SK-N-SH (cell line): ENCODE data around the gene BCAR1. TPM values are rescaled to one million over a fixed set of nuclear protein-coding genes. Genes with fewer than 3 reads are reported as not detected.
A peak's percentile ranks its signal among the peaks of the same experiment; 100 is the strongest.

Source experiments
- CTCF ChIA-PET: fragments of 300-600, 350-600 bp; formaldehyde crosslinking; extraction: SDS; loops from one replicate; lab custom pipeline; 2021; lab: Yijun Ruan, JAX
- POLR2A ChIA-PET: fragments of 350-600 bp; sonication (Branson Sonifier 250); formaldehyde crosslinking; extraction: SDS; loops from one replicate; lab custom pipeline; 2020; ENCODE audit warnings: antibody characterized with exemption, inconsistent platforms; lab: Yijun Ruan, JAX
- DNase-seq: peaks from one replicate; pipeline ENCODE4 v3.0.0; 2012
- H2AFZ ChIP-seq: fragments of 200-600 bp; sonication (generic); 2 replicates; pipeline ENCODE4 v1.8.1; 2016; ENCODE audit warnings: antibody characterized with exemption, mild to moderate bottlenecking, low read depth
- H3F3A ChIP-seq: fragments of 200-600 bp; sonication (generic); replicated peaks from 2 replicates; pipeline ENCODE3; 2016; ENCODE audit warnings: antibody characterized with exemption, mild to moderate bottlenecking; ENCODE audit not compliant: insufficient read depth
- H3K27ac ChIP-seq, 2 experiments: fragments of 200-500 bp in 1 of 2; fragments of 200-600 bp in 1 of 2; sonication (Bioruptor generic) in 1 of 2; sonication (generic), shearing (Covaris generic) in 1 of 2; 2 replicates each; pipeline versions ENCODE4 v1.5.1 to v1.6.1; 2014 to 2016; ENCODE audit warnings: low read depth in 2 of 2, inconsistent platforms in 1 of 2, low read length in 1 of 2, mild to moderate bottlenecking in 1 of 2, mixed read lengths in 1 of 2
- H3K27me3 ChIP-seq: fragments of 200-600 bp; sonication (generic), shearing (Covaris generic); 2 replicates; pipeline ENCODE4 v1.6.1; 2016; ENCODE audit warnings: mixed run types; ENCODE audit not compliant: insufficient read depth
- H3K36me3 ChIP-seq, 2 experiments: fragments of 200-500 bp in 1 of 2; fragments of 200-600 bp in 1 of 2; sonication (Bioruptor generic) in 1 of 2; sonication (generic) in 1 of 2; replicated peaks in 1 of 2; 2 replicates each; pipeline versions ENCODE3 to v1.5.1; 2014 to 2016; ENCODE audit warnings: low read length in 1 of 2, mild to moderate bottlenecking in 1 of 2; ENCODE audit not compliant: insufficient read depth in 2 of 2, control insufficient read depth in 1 of 2
- H3K4me1 ChIP-seq, 2 experiments: fragments of 200-500 bp in 1 of 2; fragments of 200-600 bp in 1 of 2; sonication (Bioruptor generic) in 1 of 2; sonication (generic), shearing (Covaris generic) in 1 of 2; 2 replicates each; pipeline versions ENCODE4 v1.5.1 to v1.6.1; 2014 to 2016; ENCODE audit warnings: low read depth in 1 of 2, low read length in 1 of 2, mixed run types in 1 of 2; ENCODE audit not compliant: insufficient read depth in 2 of 2, control insufficient read depth in 1 of 2
- H3K4me2 ChIP-seq: fragments of 200-600 bp; sonication (generic), shearing (Covaris generic); 2 replicates; pipeline ENCODE4 v1.6.1; 2017; ENCODE audit warnings: mixed run types
- H3K4me3 ChIP-seq, 2 experiments: fragments of 200-500 bp in 1 of 2; fragments of 200-600 bp in 1 of 2; sonication (Bioruptor generic) in 1 of 2; sonication (generic), shearing (Covaris generic) in 1 of 2; 2 replicates each; pipeline versions ENCODE4 v1.5.1 to v1.8.1; 2014 to 2016; ENCODE audit warnings: low read depth in 2 of 2, inconsistent platforms in 1 of 2, low read length in 1 of 2, mild to moderate bottlenecking in 1 of 2, mixed read lengths in 1 of 2, moderate library complexity in 1 of 2
- H3K79me2 ChIP-seq: fragments of 200-600 bp; sonication (generic); 2 replicates; pipeline ENCODE4 v1.8.1; 2017; ENCODE audit warnings: mild to moderate bottlenecking; ENCODE audit not compliant: insufficient read depth
- H3K9ac ChIP-seq: fragments of 200-600 bp; sonication (generic); 2 replicates; pipeline ENCODE4 v1.6.1; 2017; ENCODE audit warnings: mixed run types
- H3K9me2 ChIP-seq: fragments of 200-600 bp; sonication (generic); 2 replicates; pipeline ENCODE4 v1.6.1; 2017; ENCODE audit warnings: mixed run types
- H3K9me3 ChIP-seq: fragments of 200-600 bp; sonication (generic); 2 replicates; pipeline ENCODE4 v1.6.1; 2017; ENCODE audit warnings: mixed run types, mild to moderate bottlenecking, moderate library complexity
- H4K20me1 ChIP-seq: fragments of 200-600 bp; sonication (generic); 2 replicates; pipeline ENCODE4 v1.6.1; 2017; ENCODE audit warnings: mild to moderate bottlenecking, mixed run types; ENCODE audit not compliant: insufficient read depth
- CHD2 ChIP-seq: fragments of 150-350 bp; IDR thresholded peaks from 2 replicates; pipeline ENCODE4 v1.6.1; 2018; ENCODE audit warnings: low read length; ENCODE audit not compliant: partially characterized antibody
- ELF1 ChIP-seq: IDR thresholded peaks from 2 replicates; pipeline ENCODE4 v1.4.0; 2012
- FOXM1 ChIP-seq: IDR thresholded peaks from 2 replicates; pipeline ENCODE4 v1.4.0; 2012; ENCODE audit warnings: low read depth, mild to moderate bottlenecking
- JUND ChIP-seq: IDR thresholded peaks from 2 replicates; pipeline ENCODE4 v1.4.0; 2012
- NFIC ChIP-seq: IDR thresholded peaks from 2 replicates; pipeline ENCODE4 v1.4.0; 2012; ENCODE audit warnings: borderline replicate concordance
- RXRA ChIP-seq: IDR thresholded peaks from 2 replicates; pipeline ENCODE4 v1.4.0; 2012; ENCODE audit warnings: low read depth, mild to moderate bottlenecking, borderline replicate concordance
- SMC3 ChIP-seq: IDR thresholded peaks from 2 replicates; pipeline ENCODE4 v1.6.1; 2012; ENCODE audit warnings: low read depth, low read length, improper control_type of control experiment
- TCF12 ChIP-seq: IDR thresholded peaks from 2 replicates; pipeline ENCODE4 v1.4.0; 2012
- WGBS: methylation state at CpG from one replicate; pipeline ENCODE4 v1.1.6; 2017; ENCODE audit warnings: low lambda C conversion rate; 5-methylcytosine and 5-hydroxymethylcytosine counted together
- polyA plus RNA-seq, 3 experiments: library from polyadenylated mRNA; depleted of rRNA; stranded (reverse); fragments of >200 nt; gene quantifications; 2 replicates each; pipeline ENCODE4 v1.2.3, GENCODE V29; 2012
- TF ChIP-seq, protein P1 (sequence below): fragments of 150-350 bp; IDR thresholded peaks from 2 replicates; pipeline ENCODE4 v1.6.1; 2017; ENCODE audit warnings: antibody characterized with exemption, low read length, low read depth, borderline replicate concordance
- TF ChIP-seq, protein P2 (sequence below): IDR thresholded peaks from 2 replicates; pipeline ENCODE4 v1.4.0; 2012; ENCODE audit warnings: low read depth

The BCAR1 gene
- polyA plus RNA-seq, 1 of the 3 experiments (the other 2 are of a cell fraction): 45.1 TPM

DNA sequence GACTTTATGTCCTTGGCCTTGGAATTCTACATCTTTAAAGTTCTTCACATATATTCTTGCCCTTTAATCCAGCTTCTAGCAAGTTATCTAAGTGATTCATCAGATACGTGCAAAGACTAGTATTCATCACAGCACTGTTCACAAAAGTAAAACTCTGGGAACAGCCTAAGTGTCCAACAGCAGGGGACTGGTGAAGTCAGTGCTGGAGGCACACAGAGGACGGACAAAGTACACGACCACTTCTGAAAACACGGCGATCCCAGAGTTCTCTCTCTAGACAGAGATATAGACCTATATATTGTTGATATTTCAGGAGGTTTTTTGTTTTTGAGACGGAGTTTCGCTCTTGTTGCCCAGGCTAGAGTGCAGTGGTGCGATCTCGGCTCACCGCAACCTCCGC lies 19.9 kb downstream of the BCAR1 start:
- H3K9ac ChIP-seq: no peak overlapping the region
- CTCF ChIA-PET: no interaction called here
- H3K4me1 ChIP-seq: peaks cover 8% of the 10 kb centered on the region in 2 experiments; a peak in 3 of 4 replicates
- no peak overlapping the region for H2AFZ ChIP-seq
- no peak for TF ChIP-seq TCF12
- H3K9me3 ChIP-seq: no peaks in the 10 kb centered on the region
- H3F3A ChIP-seq: peaks cover 42% of the 10 kb centered on the region
- H3K27me3 ChIP-seq: no peaks in the 10 kb centered on the region
- H4K20me1 ChIP-seq: peaks cover 87% of the 10 kb centered on the region
- no peak for DNase-seq
- no peaks in the 10 kb centered on the region for H3K9me2 ChIP-seq
- no peak overlapping the region for H3K4me2 ChIP-seq
- H3K27ac ChIP-seq: peak overlapping the region in 1 of 2 experiments; percentile 27; a peak in 1 of 4 replicates
- H3K36me3 ChIP-seq: peaks cover 55 to 59% of the 10 kb centered on the region in 2 experiments
- POLR2A ChIA-PET: no interaction called here
- H3K79me2 ChIP-seq: peaks cover 73% of the 10 kb centered on the region
- WGBS: 94% methylated on average over 11 of the region's 11 CpGs
- H3K4me3 ChIP-seq: no peak overlapping the region

- H3K36me3 ChIP-seq: peaks cover 55 to 59% of the 10 kb centered on the region in 2 experiments
- H3F3A ChIP-seq: peaks cover 45% of the 10 kb centered on the region
- H4K20me1 ChIP-seq: peaks cover 77% of the 10 kb centered on the region
- ChIA-PET POLR2A (no interaction called here), CTCF (interaction anchor here (0.7 to 1.2 kb wide), 3 partner anchors 147 to 155 kb away, joined by 3 read pairs; no protein-coding TSS in a partner anchor)
- no peak overlapping the region for H2AFZ ChIP-seq
- H3K9ac ChIP-seq: no peak overlapping the region
- no peak for TF ChIP-seq ELF1
- TF ChIP-seq, protein P1, sequence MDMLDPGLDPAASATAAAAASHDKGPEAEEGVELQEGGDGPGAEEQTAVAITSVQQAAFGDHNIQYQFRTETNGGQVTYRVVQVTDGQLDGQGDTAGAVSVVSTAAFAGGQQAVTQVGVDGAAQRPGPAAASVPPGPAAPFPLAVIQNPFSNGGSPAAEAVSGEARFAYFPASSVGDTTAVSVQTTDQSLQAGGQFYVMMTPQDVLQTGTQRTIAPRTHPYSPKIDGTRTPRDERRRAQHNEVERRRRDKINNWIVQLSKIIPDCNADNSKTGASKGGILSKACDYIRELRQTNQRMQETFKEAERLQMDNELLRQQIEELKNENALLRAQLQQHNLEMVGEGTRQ: no peak
- TF ChIP-seq CHD2: no peak
- H3K79me2 ChIP-seq: peaks cover 63% of the 10 kb centered on the region
- no peaks in the 10 kb centered on the region for H3K9me2 ChIP-seq
- no peak overlapping the region for H3K4me3 ChIP-seq
- DNase-seq: no peak
- no peaks in the 10 kb centered on the region for H3K9me3 ChIP-seq
- no peak overlapping the region for H3K4me2 ChIP-seq
- WGBS: 95% methylated on average over 9 of the region's 9 CpGs
- peaks cover 8 to 10% of the 10 kb centered on the region in 2 experiments; a peak in 3 of 4 replicates for H3K4me1 ChIP-seq
- H3K27ac ChIP-seq: no peak overlapping the region
- no peaks in the 10 kb centered on the region for H3K27me3 ChIP-seq
Measured at GRCh38 chr16:75230471-75231110, 20.8 kb downstream of the BCAR1 start.

- no peak overlapping the region for H3K9ac ChIP-seq
- DNase-seq: no peak
- H3K27me3 ChIP-seq: no peaks in the 10 kb centered on the region
- H3K36me3 ChIP-seq: peaks cover 49 to 55% of the 10 kb centered on the region in 2 experiments
- CTCF ChIA-PET: interaction anchor here (0.7 to 3.8 kb wide), 4 partner anchors 30 to 182 kb away, joined by 3 to 18 read pairs (median 4); no protein-coding TSS in a partner anchor
- peaks cover 67% of the 10 kb centered on the region for H4K20me1 ChIP-seq
- TF ChIP-seq FOXM1 (no peak), NFIC (no peak), RXRA (no peak), SMC3 (no peak), JUND (no peak)
- TF ChIP-seq, protein P2, sequence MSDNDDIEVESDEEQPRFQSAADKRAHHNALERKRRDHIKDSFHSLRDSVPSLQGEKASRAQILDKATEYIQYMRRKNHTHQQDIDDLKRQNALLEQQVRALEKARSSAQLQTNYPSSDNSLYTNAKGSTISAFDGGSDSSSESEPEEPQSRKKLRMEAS: no peak
- H3K4me2 ChIP-seq: no peak overlapping the region
- H2AFZ ChIP-seq: no peak overlapping the region
- 90% methylated on average over 19 of the region's 48 CpGs for whole genome bisulfite sequencing
- H3K4me1 ChIP-seq: peaks cover 4 to 8% of the 10 kb centered on the region in 2 experiments; a peak in 3 of 4 replicates
- H3K9me2 ChIP-seq: no peaks in the 10 kb centered on the region
- POLR2A ChIA-PET: no interaction called here
- peaks cover 42% of the 10 kb centered on the region for H3F3A ChIP-seq
- no peaks in the 10 kb centered on the region for H3K9me3 ChIP-seq
- H3K4me3 ChIP-seq: no peak overlapping the region
- no peak overlapping the region for H3K27ac ChIP-seq
- H3K79me2 ChIP-seq: peaks cover 52% of the 10 kb centered on the region
Measured at GRCh38 chr16:75229172-75230031, 22.0 kb downstream of the BCAR1 start.
